Trophoblast cell (in vitro differentiated cells and primary cell): Measurements from ENCODE around the gene ZFAND3.

Experiments
- DNase-seq, 2 donors: peaks; one replicate each; pipeline ENCODE4 v3.0.0-alpha.2; 2016
- H2AFZ ChIP-seq: 2 replicates; pipeline ENCODE4 v1.6.1; 2013; ENCODE audit warnings: low read length, moderate library complexity, mild to moderate bottlenecking; ENCODE audit not compliant: insufficient read depth, poor library complexity
- H2AK5ac ChIP-seq: 2 replicates; pipeline ENCODE4 v1.6.1; 2013; ENCODE audit warnings: mild to moderate bottlenecking, low read length
- H2BK120ac ChIP-seq: 2 replicates; pipeline ENCODE4 v1.6.1; 2013; ENCODE audit warnings: low read length, mild to moderate bottlenecking, moderate library complexity; ENCODE audit not compliant: insufficient read depth, poor library complexity
- H2BK12ac ChIP-seq: 2 replicates; pipeline ENCODE4 v1.6.1; 2013; ENCODE audit warnings: mild to moderate bottlenecking, low read length, moderate library complexity
- H2BK5ac ChIP-seq: 2 replicates; pipeline ENCODE4 v1.6.1; 2013; ENCODE audit warnings: low read length, low read depth, moderate library complexity, mild to moderate bottlenecking; ENCODE audit not compliant: poor library complexity
- H3K14ac ChIP-seq: 2 replicates; pipeline ENCODE4 v1.6.1; 2013; ENCODE audit warnings: mild to moderate bottlenecking, low read length
- H3K18ac ChIP-seq: 2 replicates; pipeline ENCODE4 v1.6.1; 2013; ENCODE audit warnings: mild to moderate bottlenecking, low read length
- H3K23ac ChIP-seq: 2 replicates; pipeline ENCODE4 v1.6.1; 2013; ENCODE audit warnings: low read length
- H3K27ac ChIP-seq: 2 replicates; pipeline ENCODE4 v1.5.1; 2013; ENCODE audit warnings: low read depth, mild to moderate bottlenecking, inconsistent platforms, low read length, moderate library complexity
- H3K27me3 ChIP-seq: 2 replicates; pipeline ENCODE4 v1.6.1; 2013; ENCODE audit warnings: inconsistent platforms, mild to moderate bottlenecking, low read length, moderate library complexity; ENCODE audit not compliant: insufficient read depth
- H3K36me3 ChIP-seq, 2 experiments: 1 replicate in 1 of 2; 2 replicates in 1 of 2; pipeline ENCODE4 v1.6.1; 2013; ENCODE audit warnings: low read length in 2 of 2, mild to moderate bottlenecking in 2 of 2, moderate library complexity in 1 of 2; ENCODE audit not compliant: insufficient read depth in 2 of 2, control insufficient read depth in 1 of 2
- H3K4ac ChIP-seq: 2 replicates; pipeline ENCODE4 v1.6.1; 2013; ENCODE audit warnings: low read depth, mild to moderate bottlenecking, low read length, moderate library complexity
- H3K4me1 ChIP-seq, 2 experiments: 1 replicate in 1 of 2; 2 replicates in 1 of 2; pipeline ENCODE4 v1.6.1; 2013; ENCODE audit warnings: low read length in 2 of 2, mild to moderate bottlenecking in 2 of 2, moderate library complexity in 1 of 2; ENCODE audit not compliant: insufficient read depth in 2 of 2, control insufficient read depth in 1 of 2
- H3K4me2 ChIP-seq: 2 replicates; pipeline ENCODE4 v1.6.1; 2013; ENCODE audit warnings: inconsistent platforms, mild to moderate bottlenecking, low read length, moderate library complexity
- H3K4me3 ChIP-seq: 2 replicates; pipeline ENCODE4 v1.5.1; 2013; ENCODE audit warnings: mild to moderate bottlenecking, low read depth, low read length, inconsistent platforms
- H3K79me1 ChIP-seq: one replicate; pipeline ENCODE4 v1.6.1; 2013; ENCODE audit warnings: low read length
- H3K79me2 ChIP-seq: 2 replicates; pipeline ENCODE4 v1.6.1; 2013; ENCODE audit warnings: low read length, mild to moderate bottlenecking; ENCODE audit not compliant: control insufficient read depth, insufficient read depth, poor library complexity
- H3K9ac ChIP-seq: 2 replicates; pipeline ENCODE4 v1.6.1; 2013; ENCODE audit warnings: mild to moderate bottlenecking, low read length
- H3K9me3 ChIP-seq: 2 replicates; pipeline ENCODE4 v1.6.1; 2013; ENCODE audit warnings: low read depth, mild to moderate bottlenecking, control low read depth, inconsistent platforms, low read length; ENCODE audit not compliant: insufficient read depth
- H4K12ac ChIP-seq: 2 replicates; pipeline ENCODE4 v1.6.1; 2013; ENCODE audit warnings: low read depth, mild to moderate bottlenecking, low read length, moderate library complexity
- H4K8ac ChIP-seq: 2 replicates; pipeline ENCODE4 v1.6.1; 2013; ENCODE audit warnings: low read depth, mild to moderate bottlenecking, low read length, moderate library complexity
- H4K91ac ChIP-seq: one replicate; pipeline ENCODE4 v1.6.1; 2013; ENCODE audit warnings: low read depth, mild to moderate bottlenecking, low read length, moderate library complexity
- WGBS: extraction: QIAGEN DNeasy Blood & Tissue Kit; methylation state at CpG from one replicate; pipeline ENCODE4 v1.1.7; 2013; ENCODE audit warnings: missing lambda C conversion rate; ENCODE audit not compliant: insufficient read length, insufficient coverage; ENCODE audit errors: extremely low coverage; 5-methylcytosine and 5-hydroxymethylcytosine counted together

ZFAND3 gene

GRCh38 chr6:38079107-38079506 lies 259.6 kb downstream of the ZFAND3 start:
- WGBS: no CpG with 5 or more reads among the region's 1 CpG

DNA sequence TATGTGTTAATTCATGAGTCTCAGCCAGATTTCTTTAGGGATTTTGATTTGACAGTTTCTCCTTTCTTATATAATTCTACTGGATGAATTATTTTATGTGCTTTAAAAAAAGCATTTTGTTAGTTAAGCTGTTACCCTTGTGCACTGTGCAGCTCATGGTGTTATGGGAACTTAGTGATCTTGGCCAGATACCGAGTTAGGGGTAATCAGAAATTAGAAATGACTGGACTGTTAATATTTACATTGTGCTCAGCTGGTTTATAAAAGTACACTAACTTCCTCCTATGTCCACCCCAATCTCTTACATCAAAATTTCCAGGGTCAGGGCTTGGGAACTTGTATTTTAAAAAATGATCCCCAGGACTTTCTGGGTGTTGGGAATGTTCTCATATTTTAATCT lies 260.0 kb downstream of the ZFAND3 start:
- Histone ChIP-seq H3K79me2 (no peaks in the 10 kb centered on the region), H3K4me1 (no peaks in the 10 kb centered on the region), H3K18ac (no peak overlapping the region), H3K9ac (no peak overlapping the region), H3K27me3 (no peaks in the 10 kb centered on the region), H3K4me2 (no peak overlapping the region), H3K27ac (no peak overlapping the region), H2BK120ac (no peak overlapping the region), H4K12ac (no peak overlapping the region), H3K9me3 (no peaks in the 10 kb centered on the region), H2BK5ac (no peak overlapping the region), H3K4me3 (no peak overlapping the region), H2AK5ac (no peak overlapping the region), H3K79me1 (no peaks in the 10 kb centered on the region), H4K91ac (no peak overlapping the region), H2AFZ (no peak overlapping the region), H3K23ac (no peak overlapping the region), H3K36me3 (peaks cover 0 to 3% of the 10 kb centered on the region in 2 experiments), H4K8ac (no peak overlapping the region), H3K14ac (no peak overlapping the region), H2BK12ac (no peak overlapping the region), H3K4ac (no peak overlapping the region)
- no CpG with 5 or more reads among the region's 1 CpG for WGBS
- DNase-seq: no peak

More at GRCh38 chr6:38079107-38079506, 259.6 kb downstream of the ZFAND3 start:
- no peak overlapping the region for H4K12ac ChIP-seq
- no peak overlapping the region for H2AK5ac ChIP-seq
- no peak overlapping the region for H3K27ac ChIP-seq
- H3K4me2 ChIP-seq: no peak overlapping the region
- H3K27me3 ChIP-seq: no peaks in the 10 kb centered on the region
- no peak overlapping the region for H3K4ac ChIP-seq
- peaks cover 0 to 3% of the 10 kb centered on the region in 2 experiments for H3K36me3 ChIP-seq
- H3K4me1 ChIP-seq: no peaks in the 10 kb centered on the region
- H3K79me1 ChIP-seq: no peaks in the 10 kb centered on the region
- no peak overlapping the region for H3K14ac ChIP-seq
- H2BK12ac ChIP-seq: no peak overlapping the region
- no peaks in the 10 kb centered on the region for H3K79me2 ChIP-seq
- H4K91ac ChIP-seq: no peak overlapping the region
- no peak overlapping the region for H2BK5ac ChIP-seq
- no peak overlapping the region for H3K9ac ChIP-seq
- no peak overlapping the region for H2AFZ ChIP-seq
- H3K4me3 ChIP-seq: no peak overlapping the region
- no peaks in the 10 kb centered on the region for H3K9me3 ChIP-seq
- no peak overlapping the region for H3K23ac ChIP-seq
- no peak overlapping the region for H4K8ac ChIP-seq
- H2BK120ac ChIP-seq: no peak overlapping the region
- no peak for DNase-seq
- H3K18ac ChIP-seq: no peak overlapping the region

GRCh38 chr6:38080360-38080759 lies 260.8 kb downstream of the ZFAND3 start:
- Histone ChIP-seq H4K8ac (no peak overlapping the region), H2AFZ (no peak overlapping the region), H2AK5ac (no peak overlapping the region), H2BK5ac (no peak overlapping the region), H3K14ac (no peak overlapping the region), H3K4ac (no peak overlapping the region), H3K79me1 (no peaks in the 10 kb centered on the region), H3K4me1 (no peaks in the 10 kb centered on the region), H3K4me2 (no peak overlapping the region), H3K27ac (no peak overlapping the region), H3K23ac (no peak overlapping the region), H4K12ac (no peak overlapping the region), H3K36me3 (peaks cover 0 to 3% of the 10 kb centered on the region in 2 experiments), H3K18ac (no peak overlapping the region), H3K9ac (no peak overlapping the region), H3K79me2 (no peaks in the 10 kb centered on the region), H3K4me3 (no peak overlapping the region), H2BK12ac (no peak overlapping the region), H4K91ac (no peak overlapping the region), H3K27me3 (no peaks in the 10 kb centered on the region), H3K9me3 (no peaks in the 10 kb centered on the region), H2BK120ac (no peak overlapping the region)
- no CpG with 5 or more reads among the region's 3 CpGs for WGBS
- DNase-seq: no peak

DNA sequence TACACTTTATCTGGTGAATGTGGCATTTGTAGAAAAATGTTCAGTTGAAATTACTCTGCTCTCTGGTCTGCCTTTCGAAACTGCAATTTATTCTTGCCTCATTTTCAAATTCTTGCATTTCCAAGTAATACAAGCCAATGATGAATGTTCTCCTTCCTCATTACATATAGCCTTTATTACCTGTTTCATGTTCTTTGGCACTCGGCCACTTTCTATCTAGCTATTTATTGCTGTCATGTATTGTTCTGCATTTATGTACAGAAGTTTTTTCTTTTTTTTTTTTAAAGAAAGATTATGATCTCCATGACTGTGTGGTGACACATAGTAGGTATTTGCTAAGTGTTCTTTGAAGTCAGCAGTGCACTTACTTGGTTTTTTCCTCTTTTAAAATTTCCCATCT lies 261.4 kb downstream of the ZFAND3 start:
- H3K23ac ChIP-seq: no peak overlapping the region
- WGBS: no CpG with 5 or more reads among the region's 2 CpGs
- no peak overlapping the region for H4K8ac ChIP-seq
- no peaks in the 10 kb centered on the region for H3K4me1 ChIP-seq
- no peak overlapping the region for H3K27ac ChIP-seq
- H3K9me3 ChIP-seq: no peaks in the 10 kb centered on the region
- no peaks in the 10 kb centered on the region for H3K27me3 ChIP-seq
- H3K4ac ChIP-seq: no peak overlapping the region
- no peak overlapping the region for H2AK5ac ChIP-seq
- peak; percentile 25 to 84 for DNase-seq
- H3K36me3 ChIP-seq: peaks cover 0 to 3% of the 10 kb centered on the region in 2 experiments
- no peak overlapping the region for H4K12ac ChIP-seq
- H2AFZ ChIP-seq: no peak overlapping the region
- H4K91ac ChIP-seq: no peak overlapping the region
- no peaks in the 10 kb centered on the region for H3K79me2 ChIP-seq
- H3K9ac ChIP-seq: no peak overlapping the region
- no peak overlapping the region for H2BK5ac ChIP-seq
- H3K4me2 ChIP-seq: no peak overlapping the region
- no peak overlapping the region for H3K4me3 ChIP-seq
- no peak overlapping the region for H2BK12ac ChIP-seq
- no peak overlapping the region for H3K14ac ChIP-seq
- no peak overlapping the region for H3K18ac ChIP-seq
- no peaks in the 10 kb centered on the region for H3K79me1 ChIP-seq
- H2BK120ac ChIP-seq: no peak overlapping the region
